ENCODE results near the gene TTF1. TPM values are rescaled to one million over a fixed set of nuclear protein-coding genes. Genes with fewer than 3 reads are reported as not detected.

TTF1 gene
- total RNA-seq, 1 donor from 2014 or later, result 4.9 TPM

- intact Hi-C loops (cut with DNase I), result loop anchor here (10.0 kb wide), 1 partner anchor 390 kb away; no protein-coding TSS in a partner anchor
- TF ChIP-seq POLR2AphosphoS5 (IDR thresholded peaks at IDR 0.05; ENCODE audit: insufficient read depth in 1 of 2, low read depth in 1 of 2), result no peak
- TF ChIP-seq POLR2A (IDR thresholded peaks at IDR 0.05), result no peak
- no peak for TF ChIP-seq CTCF (IDR thresholded peaks at IDR 0.05)
Measured at GRCh38 chr9:132414731-132415130, 8.1 kb upstream of the TTF1 start.

GRCh38 chr9:132413926-132414325 lies 7.3 kb upstream of the TTF1 start:
- H3K4me3 ChIP-seq, result no peak overlapping the region
- no peak for TF ChIP-seq POLR2A (IDR thresholded peaks at IDR 0.05)
- TF ChIP-seq CTCF (IDR thresholded peaks at IDR 0.05), result no peak
- TF ChIP-seq POLR2AphosphoS5 (IDR thresholded peaks at IDR 0.05; ENCODE audit: insufficient read depth in 1 of 2, low read depth in 1 of 2), result no peak
- intact Hi-C loops (cut with DNase I), result loop anchor here (10.0 kb wide), 1 partner anchor 391 kb away; no protein-coding TSS in a partner anchor
- peaks cover 22% of the 10 kb centered on the region for H3K4me1 ChIP-seq
- H3K36me3 ChIP-seq, result no peaks in the 10 kb centered on the region
- H3K9me3 ChIP-seq, result no peaks in the 10 kb centered on the region
- peaks cover 7% of the 10 kb centered on the region for H3K27me3 ChIP-seq
- no peak overlapping the region for H3K27ac ChIP-seq
- no peak for DNase-seq (ENCODE audit: extremely low spot score in 2 of 2)

More at GRCh38 chr9:132414731-132415130, 8.1 kb upstream of the TTF1 start:
- peaks cover 7% of the 10 kb centered on the region for H3K27me3 ChIP-seq
- peaks cover 18% of the 10 kb centered on the region for H3K4me1 ChIP-seq
- DNase-seq (ENCODE audit: extremely low spot score in 2 of 2), result no peak
- H3K27ac ChIP-seq, result no peak overlapping the region
- no peaks in the 10 kb centered on the region for H3K36me3 ChIP-seq
- no peaks in the 10 kb centered on the region for H3K9me3 ChIP-seq
- H3K4me3 ChIP-seq, result no peak overlapping the region

GRCh38 chr9:132412089-132412488 lies 5.4 kb upstream of the TTF1 start:
- intact Hi-C loops (cut with DNase I), result loop anchor here (10.0 kb wide), 1 partner anchor 393 kb away; no protein-coding TSS in a partner anchor
- Histone ChIP-seq H3K4me3 (no peak overlapping the region), H3K36me3 (no peaks in the 10 kb centered on the region), H3K27me3 (peaks cover 7% of the 10 kb centered on the region), H3K4me1 (peaks cover 25% of the 10 kb centered on the region), H3K27ac (no peak overlapping the region), H3K9me3 (no peaks in the 10 kb centered on the region)
- DNase-seq (ENCODE audit: extremely low spot score in 2 of 2), result no peak
- TF ChIP-seq POLR2AphosphoS5 (IDR thresholded peaks at IDR 0.05; ENCODE audit: insufficient read depth in 1 of 2, low read depth in 1 of 2) (no peak), CTCF (IDR thresholded peaks at IDR 0.05) (peak in 1 of 3 experiments; percentile 13)

GRCh38 chr9:132411091-132411508 lies 4.5 kb upstream of the TTF1 start:
- no peak for DNase-seq (ENCODE audit: extremely low spot score in 2 of 2)
- no peaks in the 10 kb centered on the region for H3K36me3 ChIP-seq
- peak overlapping the region; percentile 46 to 50 for H3K4me3 ChIP-seq
- intact Hi-C loops (cut with DNase I), result loop anchor here (10.0 kb wide), 1 partner anchor 394 kb away; no protein-coding TSS in a partner anchor
- H3K27ac ChIP-seq, result no peak overlapping the region
- TF ChIP-seq POLR2A (IDR thresholded peaks at IDR 0.05), result no peak
- TF ChIP-seq CTCF (IDR thresholded peaks at IDR 0.05), result peak; percentile 15 to 46 (median 41)
- peaks cover 7% of the 10 kb centered on the region for H3K27me3 ChIP-seq
- peaks cover 32% of the 10 kb centered on the region for H3K4me1 ChIP-seq
- no peaks in the 10 kb centered on the region for H3K9me3 ChIP-seq

GRCh38 chr9:132410642-132411041 lies 4.0 kb upstream of the TTF1 start:
- intact Hi-C loops (cut with DNase I), result loop anchor here (10.0 kb wide), 1 partner anchor 394 kb away; no protein-coding TSS in a partner anchor

More at GRCh38 chr9:132410642-132411041, 4.0 kb upstream of the TTF1 start:
- Histone ChIP-seq H3K4me3 (peak overlapping the region; percentile 46 to 50), H3K4me1 (peaks cover 36% of the 10 kb centered on the region), H3K27ac (no peak overlapping the region), H3K36me3 (no peaks in the 10 kb centered on the region), H3K9me3 (no peaks in the 10 kb centered on the region), H3K27me3 (peaks cover 7% of the 10 kb centered on the region)
- no peak for DNase-seq (ENCODE audit: extremely low spot score in 2 of 2)
- no peak for TF ChIP-seq CTCF (IDR thresholded peaks at IDR 0.05)
- no peak for TF ChIP-seq POLR2AphosphoS5 (IDR thresholded peaks at IDR 0.05; ENCODE audit: insufficient read depth in 1 of 2, low read depth in 1 of 2)
- no peak for TF ChIP-seq POLR2A (IDR thresholded peaks at IDR 0.05)

Data from vagina (tissue), 2 donors.